Osteocyte (in vitro differentiated cells): Measurements from ENCODE around the gene PLEKHG4B. TPM values are rescaled to one million over a fixed set of nuclear protein-coding genes. Genes with fewer than 3 reads are reported as not detected.
"Not testable (repeated sequence)": the region's sequence is repeated elsewhere in the genome, so short reads cannot be mapped to it uniquely, and the experiment has no call there.

Experiments used
- DNase-seq: peaks from one replicate; pipeline ENCODE4 v3.0.0; 2021; ENCODE audit warnings: mixed read lengths; ENCODE audit not compliant: unreplicated experiment; ENCODE audit errors: extremely low spot score
- H3K27ac Mint-ChIP-seq: one replicate; pipeline ENCODE4 v1.8.0; 2021; ENCODE audit warnings: mild to moderate bottlenecking, mixed read lengths; ENCODE audit not compliant: unreplicated experiment
- H3K27me3 Mint-ChIP-seq: one replicate; pipeline ENCODE4 v1.8.0; 2021; ENCODE audit warnings: mixed read lengths; ENCODE audit not compliant: unreplicated experiment
- H3K36me3 Mint-ChIP-seq: one replicate; pipeline ENCODE4 v1.8.0; 2021; ENCODE audit warnings: mixed read lengths; ENCODE audit not compliant: unreplicated experiment
- H3K4me1 Mint-ChIP-seq: one replicate; pipeline ENCODE4 v1.8.0; 2021; ENCODE audit warnings: mixed read lengths; ENCODE audit not compliant: unreplicated experiment
- H3K4me3 Mint-ChIP-seq: one replicate; pipeline ENCODE4 v1.8.0; 2021; ENCODE audit warnings: mild to moderate bottlenecking, moderate library complexity, mixed read lengths; ENCODE audit not compliant: unreplicated experiment
- H3K9me3 Mint-ChIP-seq: one replicate; pipeline ENCODE4 v1.8.0; 2021; ENCODE audit warnings: mixed read lengths; ENCODE audit not compliant: unreplicated experiment
- total RNA-seq: library from RNA; stranded (reverse); gene quantifications from 2 replicates; pipeline ENCODE4 v1.2.1, GENCODE V29; 2021
- TF ChIP-seq, protein P1 (sequence below): fragments of 200-600 bp; sonication (generic); IDR thresholded peaks from 2 replicates; pipeline ENCODE4 v1.5.0; 2021; ENCODE audit warnings: antibody characterized with exemption, mild to moderate bottlenecking, moderate library complexity

The PLEKHG4B gene
- total RNA-seq, 1 donor from 2014 or later, result 4.5 TPM

DNA sequence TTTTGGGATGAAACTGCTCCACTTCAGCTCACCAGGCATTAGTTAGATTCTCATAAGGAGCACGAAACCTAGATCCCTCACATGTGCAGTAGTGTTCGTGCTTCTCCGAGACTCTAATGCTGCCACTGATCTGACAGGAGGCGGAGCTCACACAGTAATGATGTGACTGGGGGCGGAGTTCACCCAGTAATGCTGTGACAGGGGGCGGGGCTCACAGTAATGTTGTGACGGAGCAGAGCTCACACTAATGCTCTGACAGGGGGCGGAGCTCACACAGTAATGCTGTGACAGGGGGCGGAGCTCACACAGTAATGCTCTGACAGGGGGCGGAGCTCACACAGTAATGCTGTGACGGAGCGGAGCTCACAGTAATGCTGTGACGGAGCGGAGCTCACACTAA is 72.3 kb downstream of the PLEKHG4B start:
- TF ChIP-seq, protein P1, sequence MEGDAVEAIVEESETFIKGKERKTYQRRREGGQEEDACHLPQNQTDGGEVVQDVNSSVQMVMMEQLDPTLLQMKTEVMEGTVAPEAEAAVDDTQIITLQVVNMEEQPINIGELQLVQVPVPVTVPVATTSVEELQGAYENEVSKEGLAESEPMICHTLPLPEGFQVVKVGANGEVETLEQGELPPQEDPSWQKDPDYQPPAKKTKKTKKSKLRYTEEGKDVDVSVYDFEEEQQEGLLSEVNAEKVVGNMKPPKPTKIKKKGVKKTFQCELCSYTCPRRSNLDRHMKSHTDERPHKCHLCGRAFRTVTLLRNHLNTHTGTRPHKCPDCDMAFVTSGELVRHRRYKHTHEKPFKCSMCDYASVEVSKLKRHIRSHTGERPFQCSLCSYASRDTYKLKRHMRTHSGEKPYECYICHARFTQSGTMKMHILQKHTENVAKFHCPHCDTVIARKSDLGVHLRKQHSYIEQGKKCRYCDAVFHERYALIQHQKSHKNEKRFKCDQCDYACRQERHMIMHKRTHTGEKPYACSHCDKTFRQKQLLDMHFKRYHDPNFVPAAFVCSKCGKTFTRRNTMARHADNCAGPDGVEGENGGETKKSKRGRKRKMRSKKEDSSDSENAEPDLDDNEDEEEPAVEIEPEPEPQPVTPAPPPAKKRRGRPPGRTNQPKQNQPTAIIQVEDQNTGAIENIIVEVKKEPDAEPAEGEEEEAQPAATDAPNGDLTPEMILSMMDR, result no peak
- Mint-ChIP-seq H3K27me3 (no peaks in the 10 kb centered on the region), H3K27ac (no peak overlapping the region), H3K4me3 (no peak overlapping the region), H3K36me3 (no peaks in the 10 kb centered on the region), H3K9me3 (no peaks in the 10 kb centered on the region), H3K4me1 (peaks cover 47% of the 10 kb centered on the region)
- no peak for DNase-seq

DNA sequence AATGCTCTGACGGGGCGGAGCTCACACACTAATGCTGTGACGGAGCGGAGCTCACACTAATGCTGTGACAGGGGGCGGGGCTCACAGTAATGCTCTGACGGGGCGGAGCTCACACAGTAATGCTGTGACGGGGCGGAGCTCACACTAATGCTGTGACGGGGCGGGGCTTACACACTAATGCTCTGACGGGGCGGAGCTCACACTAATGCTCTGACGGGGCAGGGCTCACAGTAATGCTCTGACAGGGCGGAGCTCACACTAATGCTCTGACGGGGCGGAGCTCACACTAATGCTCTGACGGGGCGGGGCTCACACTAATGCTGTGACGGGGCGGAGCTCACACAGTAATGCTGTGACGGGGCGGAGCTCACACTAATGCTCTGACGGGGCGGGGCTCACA is 72.8 kb downstream of the PLEKHG4B start:
- peaks cover 47% of the 10 kb centered on the region for H3K4me1 Mint-ChIP-seq
- H3K27me3 Mint-ChIP-seq, DNase-seq: not testable (repeated sequence)

DNA sequence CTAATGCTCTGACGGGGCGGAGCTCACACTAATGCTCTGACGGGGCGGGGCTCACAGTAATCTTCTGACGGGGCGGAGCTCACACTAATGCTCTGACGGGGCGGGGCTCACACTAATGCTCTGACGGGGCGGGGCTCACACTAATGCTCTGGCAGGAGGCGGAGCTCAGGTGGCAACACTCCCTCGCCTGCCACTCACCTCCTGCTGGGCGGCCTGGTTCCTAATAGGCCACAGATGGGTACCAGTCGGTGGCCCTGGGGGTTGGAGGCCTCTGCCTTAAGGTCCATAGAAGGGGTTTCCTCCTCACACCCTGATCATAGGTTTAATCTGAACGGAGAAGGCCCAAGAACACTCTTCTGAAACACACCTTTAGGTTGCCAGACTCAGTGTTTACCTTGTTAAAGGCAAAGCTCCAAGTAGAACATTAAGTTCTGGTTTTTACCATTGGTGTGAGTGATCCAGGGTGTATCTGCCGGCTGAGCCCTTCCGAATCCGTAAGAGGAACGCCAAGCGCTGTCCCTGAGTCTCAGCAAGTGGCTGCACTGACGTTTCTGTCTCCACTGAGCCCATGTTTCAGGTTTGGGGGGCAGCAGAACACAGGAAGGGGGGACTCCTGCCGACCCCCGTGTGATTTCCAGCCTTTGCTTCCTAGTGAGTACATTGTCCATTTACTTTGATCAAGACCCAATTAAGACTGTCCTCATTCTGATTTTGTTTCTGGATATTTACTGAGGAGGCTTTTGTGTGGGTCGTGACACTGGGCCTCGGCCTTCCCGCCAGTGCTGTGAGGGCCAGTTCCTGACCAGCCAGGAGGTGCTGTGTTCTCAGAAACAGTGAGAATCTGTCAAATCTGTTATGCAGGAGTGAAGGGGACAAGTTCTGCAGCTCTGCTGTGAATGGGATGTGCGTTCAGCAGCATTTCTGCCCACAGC is 74.7 kb downstream of the PLEKHG4B start:
- DNase-seq, result no peak
- H3K4me3 Mint-ChIP-seq, result no peak overlapping the region
- TF ChIP-seq, protein P1, result no peak
- H3K27me3 Mint-ChIP-seq, result no peaks in the 10 kb centered on the region
- H3K27ac Mint-ChIP-seq, result peak overlapping the region; percentile 96
- peaks cover 40% of the 10 kb centered on the region for H3K4me1 Mint-ChIP-seq
- no peaks in the 10 kb centered on the region for H3K36me3 Mint-ChIP-seq
- no peaks in the 10 kb centered on the region for H3K9me3 Mint-ChIP-seq

More for the DNA sequence above, 72.8 kb downstream of the PLEKHG4B start:
- H3K4me3 Mint-ChIP-seq, H3K9me3 Mint-ChIP-seq, H3K36me3 Mint-ChIP-seq, H3K27ac Mint-ChIP-seq: not testable (repeated sequence)

DNA sequence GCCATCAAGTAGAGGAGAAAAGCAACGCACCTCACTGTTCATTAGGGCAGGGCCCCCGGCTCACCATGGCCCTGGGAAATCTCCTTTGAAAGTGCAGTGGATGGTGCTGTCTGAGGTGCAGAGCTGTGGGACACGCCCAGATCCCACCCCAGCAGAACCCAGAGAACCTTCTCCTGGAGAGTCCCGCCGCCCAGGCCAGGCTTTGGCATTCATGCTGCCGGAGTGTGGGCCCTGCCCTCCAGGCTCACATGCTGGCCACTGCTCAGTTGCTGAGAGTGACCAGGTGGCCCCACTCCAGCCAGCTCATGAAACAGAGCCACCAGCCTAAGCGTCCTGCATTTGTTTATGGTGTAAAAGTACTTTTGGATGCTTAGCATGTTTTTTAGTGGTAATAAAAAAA is 75.5 kb downstream of the PLEKHG4B start:
- peaks cover 40% of the 10 kb centered on the region for H3K4me1 Mint-ChIP-seq
- peak overlapping the region; percentile 96 for H3K27ac Mint-ChIP-seq
- TF ChIP-seq, protein P1, result no peak
- no peak for DNase-seq
- H3K9me3 Mint-ChIP-seq, result no peaks in the 10 kb centered on the region
- no peaks in the 10 kb centered on the region for H3K36me3 Mint-ChIP-seq
- H3K27me3 Mint-ChIP-seq, result no peaks in the 10 kb centered on the region
- H3K4me3 Mint-ChIP-seq, result no peak overlapping the region

DNA sequence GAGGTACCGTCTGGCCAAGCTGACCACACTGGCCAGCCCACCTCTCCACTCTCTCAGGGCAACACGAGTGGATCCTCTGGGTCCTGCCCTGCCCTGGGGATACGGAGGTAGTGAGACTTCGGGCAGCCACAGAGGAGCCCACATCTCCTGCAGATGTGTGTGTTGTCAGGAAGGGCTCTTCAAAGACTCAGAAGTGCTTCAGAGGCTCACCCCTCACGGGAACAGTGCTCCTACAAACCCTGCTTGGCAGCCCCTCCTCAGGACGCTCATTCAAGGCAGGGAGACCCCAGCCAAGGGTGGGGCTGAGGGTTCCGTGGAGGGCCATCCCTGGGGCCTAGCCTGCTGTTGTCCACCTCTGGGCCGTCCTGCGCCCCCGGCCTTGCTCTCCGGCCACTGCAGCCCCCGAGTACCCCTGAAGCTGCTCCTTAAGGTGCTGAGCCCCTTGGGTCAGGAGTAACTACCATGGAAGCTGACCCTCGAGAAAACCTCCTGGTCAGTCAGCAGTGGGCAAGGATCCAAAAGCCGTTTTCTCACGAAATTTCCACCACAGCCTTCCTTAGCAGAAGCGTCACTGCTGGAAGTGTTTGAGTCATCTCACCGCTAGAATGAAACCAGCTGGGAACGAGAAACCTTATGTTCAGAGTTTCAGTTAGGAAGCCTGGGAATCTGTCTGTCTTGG is 76.2 kb downstream of the PLEKHG4B start:
- DNase-seq, result no peak
- peak overlapping the region; percentile 49 for H3K4me3 Mint-ChIP-seq
- peak overlapping the region; percentile 96 for H3K27ac Mint-ChIP-seq
- no peaks in the 10 kb centered on the region for H3K36me3 Mint-ChIP-seq
- TF ChIP-seq, protein P1, result no peak
- H3K27me3 Mint-ChIP-seq, result no peaks in the 10 kb centered on the region
- H3K9me3 Mint-ChIP-seq, result no peaks in the 10 kb centered on the region
- peaks cover 40% of the 10 kb centered on the region for H3K4me1 Mint-ChIP-seq
